GM12878 (cell line): ENCODE measurements around the gene HSPA1B.

Experiments
- BHLHE40 ChIP-seq, 2 experiments: fragments of 450-650 bp in 1 of 2; IDR thresholded peaks; 2 replicates each; pipeline ENCODE4 v1.6.1; 2011 to 2017; ENCODE audit warnings: low read depth in 2 of 2, borderline replicate concordance in 1 of 2, improper control_type of control experiment in 1 of 2, low read length in 1 of 2, mild to moderate bottlenecking in 1 of 2
- ESRRA ChIP-seq: IDR thresholded peaks from 2 replicates; pipeline ENCODE4 v1.6.1; 2012; ENCODE audit warnings: mild to moderate bottlenecking, low read length, improper control_type of control experiment
- ETV6 ChIP-seq, 2 experiments: fragments of 450-650 bp in 1 of 2; IDR thresholded peaks in 1 of 2; conservative IDR thresholded peaks in 1 of 2; 2 replicates each; pipeline ENCODE4 v1.6.1; 2014; ENCODE audit warnings: antibody characterized with exemption in 1 of 2, borderline replicate concordance in 1 of 2, low read depth in 1 of 2, mild to moderate bottlenecking in 1 of 2, moderate library complexity in 1 of 2
- NFXL1 ChIP-seq: fragments of 450-650 bp; IDR thresholded peaks from 2 replicates; pipeline ENCODE4 v1.6.1; 2017; ENCODE audit warnings: antibody characterized with exemption, mild to moderate bottlenecking, borderline replicate concordance
- RBBP5 ChIP-seq: fragments of 200-600 bp; sonication (generic); conservative IDR thresholded peaks from 2 replicates; pipeline ENCODE4 v1.6.1; 2016
- SIN3A ChIP-seq: IDR thresholded peaks from 2 replicates; pipeline ENCODE4 v1.6.1; 2012; ENCODE audit warnings: low read depth, low read length, improper control_type of control experiment
- SMC3 ChIP-seq: IDR thresholded peaks from 2 replicates; pipeline ENCODE4 v1.6.1; 2011; ENCODE audit warnings: low read length, improper control_type of control experiment, borderline replicate concordance
- YBX1 ChIP-seq: fragments of 450-650 bp; IDR thresholded peaks from 2 replicates; pipeline ENCODE4 v1.6.1; 2016; ENCODE audit warnings: antibody characterized with exemption
- ZNF274 ChIP-seq: IDR thresholded peaks from one replicate; pipeline ENCODE4 v1.8.0; 2011; ENCODE audit not compliant: insufficient read length, insufficient read depth
- ZNF384 ChIP-seq: IDR thresholded peaks from 2 replicates; pipeline ENCODE4 v1.6.1; 2012; ENCODE audit warnings: low read depth, mild to moderate bottlenecking, low read length, improper control_type of control experiment, borderline replicate concordance

DNA sequence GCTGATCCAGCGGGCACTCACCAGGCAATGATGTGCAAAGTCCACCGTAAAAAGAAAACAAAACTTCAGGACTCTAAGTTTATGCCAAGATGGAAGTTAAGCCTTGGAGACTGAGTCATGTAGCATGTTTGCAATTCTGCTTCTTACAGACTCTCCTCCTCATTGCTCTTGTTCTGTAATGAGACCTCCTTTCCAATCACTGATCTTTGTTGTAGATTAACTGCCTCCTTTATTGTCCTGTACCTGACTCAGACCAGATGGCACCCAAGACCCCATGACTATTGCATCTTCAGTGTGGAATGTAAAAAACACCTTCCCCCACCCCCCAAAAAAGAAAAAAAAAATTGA lies 23.9 kb downstream of the HSPA1B start:
- TF ChIP-seq SMC3 (no peak), NFXL1 (no peak), ETV6 (conservative IDR thresholded peaks at IDR 0.05 in 1 of 2, IDR thresholded peaks at IDR 0.05 in 1 of 2; ENCODE audit: borderline replicate concordance in 1 of 2, low read depth in 1 of 2) (no peak), BHLHE40 (IDR thresholded peaks at IDR 0.05; ENCODE audit: borderline replicate concordance in 1 of 2, low read depth in 2 of 2, low read length in 1 of 2) (no peak), YBX1 (no peak), ZNF274 (no peak), ESRRA (no peak), SIN3A (no peak), ZNF384 (no peak), RBBP5 (no peak)
